Ishikawa (cell line): ENCODE data around the gene LYRM1.

ENCODE experiments used
- CEBPB ChIP-seq: IDR thresholded peaks from 2 replicates; pipeline ENCODE4 v1.6.1; 2012
- CREB1 ChIP-seq: IDR thresholded peaks from 2 replicates; pipeline ENCODE4 v1.6.1; 2012; ENCODE audit warnings: low read depth
- EGR1 ChIP-seq: IDR thresholded peaks from 2 replicates; pipeline ENCODE4 v1.6.1; 2012
- EP300 ChIP-seq: IDR thresholded peaks from 2 replicates; pipeline ENCODE4 v1.6.1; 2012; ENCODE audit warnings: borderline replicate concordance
- FOXM1 ChIP-seq: IDR thresholded peaks from 2 replicates; pipeline ENCODE4 v1.6.1; 2012; ENCODE audit warnings: low read depth, borderline replicate concordance
- MAX ChIP-seq: IDR thresholded peaks from 2 replicates; pipeline ENCODE4 v1.6.1; 2012
- NFIC ChIP-seq: IDR thresholded peaks from 2 replicates; pipeline ENCODE4 v1.6.1; 2012
- RAD21 ChIP-seq: IDR thresholded peaks from 2 replicates; pipeline ENCODE4 v1.6.1; 2012; ENCODE audit warnings: low read depth
- TAF1 ChIP-seq: IDR thresholded peaks from 2 replicates; pipeline ENCODE4 v1.6.1; 2012; ENCODE audit warnings: low read depth, mild to moderate bottlenecking
- TCF12 ChIP-seq: IDR thresholded peaks from 2 replicates; pipeline ENCODE4 v1.6.1; 2012; ENCODE audit warnings: low read depth
- TEAD4 ChIP-seq: IDR thresholded peaks from 2 replicates; pipeline ENCODE4 v1.6.1; 2012
- USF1 ChIP-seq: IDR thresholded peaks from 2 replicates; pipeline ENCODE4 v1.6.1; 2012
- YY1 ChIP-seq: IDR thresholded peaks from 2 replicates; pipeline ENCODE4 v1.6.1; 2012; ENCODE audit warnings: low read depth
- ZBTB7A ChIP-seq: IDR thresholded peaks from 2 replicates; pipeline ENCODE4 v1.6.1; 2012; ENCODE audit warnings: low read depth
- TF ChIP-seq, protein P1 (sequence below): IDR thresholded peaks from 2 replicates; pipeline ENCODE4 v1.6.1; 2012; ENCODE audit warnings: low read depth, mild to moderate bottlenecking

The LYRM1 gene

DNA sequence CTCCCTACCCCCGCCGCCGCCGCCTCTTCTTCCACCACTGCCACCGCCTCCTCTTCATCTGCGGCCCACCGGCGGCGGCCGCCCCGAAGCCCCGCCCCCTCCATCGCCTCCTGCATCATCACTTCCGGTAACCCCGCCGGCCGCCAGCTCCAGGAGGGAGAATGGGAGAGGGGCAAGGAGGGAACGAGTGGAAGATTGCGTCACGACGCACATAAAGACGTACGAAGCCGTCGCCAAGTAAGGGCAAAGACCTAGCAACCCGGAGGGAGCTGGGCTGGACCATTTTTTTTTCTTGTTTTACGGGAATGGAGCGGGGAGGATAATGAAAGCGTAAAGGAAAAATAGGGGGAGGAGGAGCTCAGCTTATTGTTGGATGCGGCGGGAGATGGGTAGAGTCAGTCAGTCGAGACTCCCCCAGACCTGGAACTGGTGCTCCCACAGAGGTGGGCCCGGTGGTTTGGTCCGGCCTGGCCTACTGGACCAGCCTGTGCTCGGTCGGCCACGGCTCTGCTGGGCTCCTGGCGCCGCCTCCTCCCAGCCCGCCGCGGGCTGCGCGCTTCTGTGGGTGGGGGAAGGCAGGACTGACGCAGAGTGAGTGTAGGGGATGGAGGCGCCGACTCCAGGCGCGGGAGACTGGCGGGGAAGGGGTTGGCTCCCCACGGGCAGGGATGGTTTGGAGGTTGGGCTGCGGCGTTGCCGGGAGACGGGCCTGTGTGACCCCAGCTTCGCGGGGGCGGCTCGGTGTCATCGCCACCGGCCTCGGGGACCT is at the start of gene LYRM1, which contains the start of gene DCUN1D3:
Gene LYRM1, plus strand, starts transcription at position 473 of the 769 bp plus-strand sequence. CDS start 14,785 bp downstream, outside the sequence.
Gene DCUN1D3, minus strand, starts transcription at position 60 of the 769 bp plus-strand sequence. CDS start 37,820 bp downstream, outside the sequence.
- TF ChIP-seq NFIC (0 out of 2 replicates have a peak, but pooled peaks have one; percentile 8), CEBPB (peak; percentile 82), MAX (peak; percentile 53), TCF12 (no peak; the same call in 1 of the 2 replicates), EP300 (peak; percentile 43; the same call in 1 of the 2 replicates), ZBTB7A (0 out of 2 replicates have a peak, but pooled peaks have one; percentile 6), FOXM1 (peak; percentile 21; the same call in 1 of the 2 replicates), EGR1 (peak; percentile 83), CREB1 (peak; percentile 87), TEAD4 (no peak), TAF1 (peak; percentile 82), RAD21 (no peak), YY1 (0 out of 2 replicates have a peak, but pooled peaks have one; percentile 27), USF1 (no peak)
- TF ChIP-seq, protein P1, sequence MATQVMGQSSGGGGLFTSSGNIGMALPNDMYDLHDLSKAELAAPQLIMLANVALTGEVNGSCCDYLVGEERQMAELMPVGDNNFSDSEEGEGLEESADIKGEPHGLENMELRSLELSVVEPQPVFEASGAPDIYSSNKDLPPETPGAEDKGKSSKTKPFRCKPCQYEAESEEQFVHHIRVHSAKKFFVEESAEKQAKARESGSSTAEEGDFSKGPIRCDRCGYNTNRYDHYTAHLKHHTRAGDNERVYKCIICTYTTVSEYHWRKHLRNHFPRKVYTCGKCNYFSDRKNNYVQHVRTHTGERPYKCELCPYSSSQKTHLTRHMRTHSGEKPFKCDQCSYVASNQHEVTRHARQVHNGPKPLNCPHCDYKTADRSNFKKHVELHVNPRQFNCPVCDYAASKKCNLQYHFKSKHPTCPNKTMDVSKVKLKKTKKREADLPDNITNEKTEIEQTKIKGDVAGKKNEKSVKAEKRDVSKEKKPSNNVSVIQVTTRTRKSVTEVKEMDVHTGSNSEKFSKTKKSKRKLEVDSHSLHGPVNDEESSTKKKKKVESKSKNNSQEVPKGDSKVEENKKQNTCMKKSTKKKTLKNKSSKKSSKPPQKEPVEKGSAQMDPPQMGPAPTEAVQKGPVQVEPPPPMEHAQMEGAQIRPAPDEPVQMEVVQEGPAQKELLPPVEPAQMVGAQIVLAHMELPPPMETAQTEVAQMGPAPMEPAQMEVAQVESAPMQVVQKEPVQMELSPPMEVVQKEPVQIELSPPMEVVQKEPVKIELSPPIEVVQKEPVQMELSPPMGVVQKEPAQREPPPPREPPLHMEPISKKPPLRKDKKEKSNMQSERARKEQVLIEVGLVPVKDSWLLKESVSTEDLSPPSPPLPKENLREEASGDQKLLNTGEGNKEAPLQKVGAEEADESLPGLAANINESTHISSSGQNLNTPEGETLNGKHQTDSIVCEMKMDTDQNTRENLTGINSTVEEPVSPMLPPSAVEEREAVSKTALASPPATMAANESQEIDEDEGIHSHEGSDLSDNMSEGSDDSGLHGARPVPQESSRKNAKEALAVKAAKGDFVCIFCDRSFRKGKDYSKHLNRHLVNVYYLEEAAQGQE, result no peak; the same call in 1 of the 2 replicates

DNA sequence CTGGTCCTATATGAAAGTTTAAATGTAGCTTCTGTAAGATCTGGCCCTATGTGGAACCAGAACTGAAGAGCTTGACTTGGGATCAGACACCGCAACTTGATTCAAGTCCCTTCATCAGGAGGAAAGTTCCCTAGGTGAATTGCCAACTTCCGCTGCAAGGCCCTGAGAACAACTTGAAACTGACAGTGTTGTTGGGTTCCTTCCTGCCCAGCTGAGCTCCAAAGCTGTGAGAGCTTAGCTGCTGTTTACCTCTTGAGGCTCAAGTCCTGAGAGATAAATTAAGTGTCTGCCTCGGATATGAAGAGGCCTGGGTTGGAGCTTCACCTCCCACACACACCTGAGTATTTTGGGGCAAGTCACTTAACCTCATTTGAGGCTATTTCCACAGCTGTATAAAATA is 49.6 kb upstream of the LYRM1 start:
- TF ChIP-seq TEAD4 (no peak), ZBTB7A (no peak), MAX (no peak), TCF12 (no peak), USF1 (no peak), YY1 (no peak)
- TF ChIP-seq, protein P1, result no peak

GRCh38 chr16:20851601-20852000 is 49.0 kb upstream of the LYRM1 start:
- TF ChIP-seq RAD21 (peak; percentile 29; the same call in 1 of the 2 replicates), CEBPB (peak; percentile 96), ZBTB7A (no peak), TEAD4 (peak; percentile 80), EP300 (no peak), NFIC (peak; percentile 50)

DNA sequence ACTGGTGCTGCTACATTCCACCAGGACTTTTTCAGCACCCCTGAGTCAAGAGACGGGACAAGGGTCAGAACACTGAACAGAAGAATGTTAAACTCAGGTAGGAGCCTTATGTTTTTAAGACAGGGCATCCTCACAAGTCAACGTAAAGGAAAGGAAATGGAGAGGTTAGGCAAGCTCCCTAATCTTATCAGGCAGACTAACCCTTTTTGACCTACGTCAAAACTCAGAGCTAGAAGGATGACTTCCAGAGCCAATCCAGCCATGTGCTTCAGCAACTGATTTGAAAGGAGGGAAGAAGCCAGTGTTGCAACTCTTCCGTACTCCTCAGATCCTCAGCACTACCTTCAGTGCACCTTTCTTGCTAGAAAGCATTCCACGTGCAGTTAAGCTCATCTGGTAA is 47.4 kb upstream of the LYRM1 start:
- TF ChIP-seq EP300 (no peak), TCF12 (no peak), CREB1 (no peak), RAD21 (no peak), ZBTB7A (no peak), TEAD4 (no peak), FOXM1 (no peak), EGR1 (no peak), NFIC (no peak), YY1 (no peak), MAX (no peak), USF1 (no peak), TAF1 (no peak)
- TF ChIP-seq, protein P1, result no peak
